DMS114 treated with DMSO at 0.1 percent for 48 hours (cell line): ENCODE results near the gene PLAAT3.
A peak's percentile ranks its signal among the peaks of the same experiment; 100 is the strongest.
"Not testable (repeated sequence)": the region's sequence is repeated elsewhere in the genome, so short reads cannot be mapped to it uniquely, and the experiment has no call there.

Experiments used
- DNase-seq: peaks from one replicate; lab custom pipeline; 2025; ENCODE audit not compliant: unreplicated experiment; lab: John Stamatoyannopoulos, UW

The PLAAT3 gene

DNA sequence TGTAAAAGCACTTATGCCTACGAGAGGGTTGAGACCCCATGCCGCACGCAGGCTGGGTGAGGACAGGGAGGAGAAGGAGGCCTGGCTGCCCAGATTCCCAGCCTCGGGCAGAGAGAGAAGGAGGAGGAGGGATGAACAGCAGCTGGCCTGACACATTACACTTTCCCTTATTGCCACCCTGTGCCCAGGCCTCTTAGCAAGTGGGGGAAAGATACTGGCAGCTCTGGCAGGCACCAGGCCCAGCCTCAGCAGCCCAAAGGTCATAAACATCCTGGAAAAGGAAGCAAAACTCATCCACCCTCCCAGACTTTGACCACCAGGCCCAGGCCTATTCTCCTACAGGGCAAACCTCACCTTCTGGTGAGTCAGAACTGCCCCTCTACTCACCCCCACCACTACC lies 4.7 kb downstream of the PLAAT3 start:
- DNase-seq, result no peak

DNA sequence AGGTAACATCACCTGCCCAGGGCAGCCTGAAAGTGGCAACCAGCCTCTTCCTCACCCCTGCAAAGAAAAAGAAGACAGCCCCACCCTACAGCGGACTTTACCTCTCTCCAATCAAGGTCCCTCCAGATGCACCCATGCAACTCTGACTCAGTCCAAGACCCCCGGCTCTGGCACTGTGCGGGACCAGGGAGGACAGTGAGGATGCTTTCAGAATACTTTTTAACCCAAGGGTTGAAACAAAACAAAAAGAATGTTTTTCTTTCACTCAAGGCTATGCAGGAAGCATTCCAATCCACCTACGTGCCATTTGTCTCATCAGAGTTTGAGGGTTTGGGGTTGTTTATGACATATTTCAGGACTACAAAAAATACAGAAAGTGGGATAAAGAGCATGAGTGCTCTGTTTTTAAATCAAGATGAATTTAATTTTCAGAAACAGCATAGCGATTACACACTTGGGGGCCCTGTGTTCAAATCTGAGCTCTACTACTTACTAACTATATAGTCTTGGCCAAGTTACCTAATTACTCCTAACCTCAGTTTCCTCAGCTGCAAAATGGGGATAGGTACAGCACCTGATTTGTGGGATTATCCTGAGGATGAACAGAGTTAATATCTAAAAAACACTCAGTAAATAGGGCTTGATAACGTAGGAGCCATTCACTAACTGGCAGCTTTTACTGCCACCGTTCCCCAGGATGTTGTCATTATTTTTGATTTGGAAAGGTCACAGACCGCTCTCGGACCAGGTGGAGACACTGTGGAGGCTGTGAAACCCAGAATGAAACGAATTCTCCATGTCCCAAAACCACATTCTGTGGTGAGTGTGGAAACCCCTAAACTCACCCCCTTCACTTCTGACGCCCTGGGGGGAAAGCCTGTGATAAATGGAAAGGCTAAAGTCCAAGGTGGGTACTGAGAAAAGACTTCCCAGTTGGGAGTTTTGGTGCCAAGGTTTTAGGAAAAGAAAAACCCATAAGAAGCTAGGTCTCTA lies 5.6 kb downstream of the PLAAT3 start:
- no peak for DNase-seq

DNA sequence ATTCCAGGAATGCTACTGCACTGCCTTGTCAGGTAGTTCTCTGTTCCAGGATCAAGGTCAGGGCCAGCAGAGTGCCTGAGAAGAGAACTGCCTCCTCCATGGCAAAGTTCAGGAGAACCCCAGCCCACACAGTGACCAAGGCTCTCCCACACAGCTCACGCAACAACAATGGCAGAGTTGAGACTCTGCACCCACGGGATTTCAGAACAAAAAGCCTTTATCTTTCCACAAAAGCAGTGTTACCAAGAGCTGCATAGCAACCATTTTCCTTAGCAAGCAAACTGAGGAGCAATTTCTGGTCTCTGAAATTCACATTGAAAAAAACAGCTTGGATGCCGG lies 11.1 kb downstream of the PLAAT3 start:
- no peak for DNase-seq

DNA sequence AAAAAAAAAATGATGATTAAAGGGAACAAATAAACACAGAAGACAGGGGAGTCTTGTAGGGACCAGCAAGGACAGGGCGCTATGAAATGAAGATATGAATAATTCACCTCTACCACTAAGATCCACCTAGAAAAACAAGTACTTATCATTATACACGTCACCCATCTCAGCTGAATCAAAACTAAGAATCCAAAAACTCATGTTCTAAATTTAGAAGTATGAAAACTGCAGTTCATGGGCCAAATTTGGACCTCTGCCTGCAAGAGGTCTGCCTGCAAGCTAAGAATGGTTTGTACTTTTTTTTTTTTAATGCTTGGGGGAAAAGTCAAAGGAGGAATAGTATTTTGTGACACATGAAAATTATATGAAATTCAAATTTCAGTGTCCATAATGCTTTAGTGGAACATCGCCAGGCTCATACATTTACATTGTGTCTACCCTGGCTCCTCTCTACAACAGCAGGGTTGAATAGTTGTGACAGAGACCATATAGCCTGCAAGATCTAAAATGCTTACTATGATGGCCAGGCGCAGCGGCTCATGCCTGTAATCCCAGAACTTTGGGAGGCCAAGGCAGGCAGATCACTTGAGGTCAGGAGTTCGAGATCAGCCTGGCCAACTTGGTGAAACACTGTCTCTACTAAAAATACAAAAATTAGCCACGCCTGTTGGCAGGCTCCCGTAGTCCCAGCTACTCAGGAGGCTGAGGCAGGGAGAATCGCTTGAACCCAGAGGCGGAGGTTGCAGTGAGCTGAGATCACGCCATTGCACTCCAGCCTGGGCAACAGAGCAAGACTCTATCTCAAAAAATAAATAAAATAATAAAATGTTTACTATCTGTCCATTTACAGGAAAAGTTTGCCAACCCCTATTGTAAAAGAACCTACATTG lies 11.7 kb downstream of the PLAAT3 start:
- not testable (repeated sequence) for DNase-seq

DNA sequence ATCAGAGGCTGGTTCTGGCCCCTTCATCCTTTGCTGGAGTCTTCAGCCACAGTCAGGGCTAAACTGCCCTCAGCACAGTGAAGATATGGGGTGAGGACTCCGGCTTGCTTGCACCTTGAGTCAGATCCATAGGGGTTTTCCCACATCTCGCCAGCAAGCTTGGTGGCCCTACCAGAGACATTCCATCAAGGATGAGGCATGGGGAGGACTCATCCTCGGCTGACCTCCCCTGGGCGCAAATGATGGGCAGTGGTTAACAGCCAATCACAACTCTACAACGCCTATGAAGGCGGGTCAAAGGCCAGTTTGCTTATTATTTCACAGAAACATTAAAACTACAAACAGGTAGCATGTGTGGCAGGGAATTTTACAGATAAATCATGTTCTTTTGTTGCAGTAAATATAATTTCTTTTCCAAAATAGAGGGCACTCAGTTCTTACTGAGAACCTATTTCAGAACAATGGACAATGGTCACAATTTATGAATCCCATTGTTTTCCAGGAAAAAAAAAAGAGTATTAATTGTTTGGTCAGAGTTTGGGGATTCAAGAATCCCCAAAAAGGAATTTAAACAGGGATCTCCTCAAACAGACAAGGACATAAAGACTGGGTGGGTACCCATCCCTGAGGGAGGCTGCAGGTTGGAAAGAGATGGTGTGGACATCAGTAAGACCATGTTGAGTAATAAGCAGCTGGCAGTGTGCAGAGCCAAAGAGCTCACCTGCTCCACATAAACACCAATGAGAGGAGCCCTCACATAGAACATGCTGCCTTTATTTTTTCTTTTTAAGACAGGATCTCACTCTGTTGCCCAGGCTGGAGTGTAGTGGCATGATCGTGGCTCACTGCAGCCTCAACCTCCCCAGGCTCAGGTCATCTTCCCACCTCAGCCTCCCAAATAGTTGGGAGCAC lies 14.8 kb downstream of the PLAAT3 start:
- no peak for DNase-seq

DNA sequence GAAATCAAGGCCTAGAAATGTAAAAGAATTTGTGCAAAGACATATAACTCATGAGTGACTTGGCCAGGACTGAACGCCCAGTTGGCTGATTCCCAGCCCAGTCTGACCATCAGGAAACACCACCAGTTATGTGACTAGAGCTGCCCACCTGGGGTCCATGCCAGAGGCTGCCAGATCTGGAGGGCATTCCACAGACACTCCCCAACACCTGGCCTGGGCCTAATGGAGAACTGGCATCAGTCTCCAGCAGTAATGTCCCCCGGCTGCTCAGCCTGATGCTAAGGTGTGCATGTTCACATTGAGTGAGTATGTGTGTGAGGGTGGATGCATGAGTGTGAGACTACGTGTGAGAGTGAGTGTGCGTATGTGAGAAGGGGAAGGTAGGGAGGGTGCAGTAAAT lies 15.7 kb downstream of the PLAAT3 start:
- no peak for DNase-seq

DNA sequence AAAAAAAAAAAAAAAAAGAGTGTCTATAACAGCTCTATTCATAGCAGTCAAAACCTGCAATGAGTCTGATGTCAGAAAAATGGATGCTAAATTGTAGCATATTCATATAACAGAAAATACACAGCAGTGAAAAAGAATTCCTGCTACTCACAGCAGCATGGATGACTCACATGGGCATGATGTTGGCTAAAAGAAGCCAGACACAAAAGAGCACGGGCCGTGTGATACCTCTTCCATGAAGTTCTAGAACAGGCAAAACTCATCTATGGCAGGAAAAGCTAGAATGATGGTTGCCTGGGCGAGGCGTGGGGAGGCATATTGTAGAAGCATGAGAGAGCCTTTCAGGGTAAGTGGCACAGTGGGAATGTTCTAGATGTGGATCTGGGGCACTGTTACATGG lies 18.9 kb downstream of the PLAAT3 start:
- no peak for DNase-seq

DNA sequence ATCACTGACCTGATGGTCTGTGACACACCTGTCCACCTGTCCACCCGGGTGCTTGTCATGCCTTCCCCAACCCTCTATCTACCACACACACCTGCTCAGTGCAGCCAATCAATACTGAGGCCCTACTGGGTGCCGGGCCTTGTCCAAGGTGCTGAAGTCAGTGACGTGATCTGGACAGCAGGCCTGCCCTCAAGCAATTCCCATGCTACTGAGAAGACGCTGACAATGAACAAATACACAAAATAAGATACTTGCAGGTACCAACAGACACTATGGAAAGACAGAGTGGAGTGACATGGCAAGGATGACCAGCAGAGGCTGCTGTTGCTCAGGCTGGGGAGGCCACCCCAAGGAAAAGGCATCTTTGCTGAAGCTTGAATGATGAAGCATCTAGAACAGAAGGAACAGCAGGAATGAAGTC lies 21.2 kb downstream of the PLAAT3 start:
- DNase-seq, result peak; percentile 21

DNA sequence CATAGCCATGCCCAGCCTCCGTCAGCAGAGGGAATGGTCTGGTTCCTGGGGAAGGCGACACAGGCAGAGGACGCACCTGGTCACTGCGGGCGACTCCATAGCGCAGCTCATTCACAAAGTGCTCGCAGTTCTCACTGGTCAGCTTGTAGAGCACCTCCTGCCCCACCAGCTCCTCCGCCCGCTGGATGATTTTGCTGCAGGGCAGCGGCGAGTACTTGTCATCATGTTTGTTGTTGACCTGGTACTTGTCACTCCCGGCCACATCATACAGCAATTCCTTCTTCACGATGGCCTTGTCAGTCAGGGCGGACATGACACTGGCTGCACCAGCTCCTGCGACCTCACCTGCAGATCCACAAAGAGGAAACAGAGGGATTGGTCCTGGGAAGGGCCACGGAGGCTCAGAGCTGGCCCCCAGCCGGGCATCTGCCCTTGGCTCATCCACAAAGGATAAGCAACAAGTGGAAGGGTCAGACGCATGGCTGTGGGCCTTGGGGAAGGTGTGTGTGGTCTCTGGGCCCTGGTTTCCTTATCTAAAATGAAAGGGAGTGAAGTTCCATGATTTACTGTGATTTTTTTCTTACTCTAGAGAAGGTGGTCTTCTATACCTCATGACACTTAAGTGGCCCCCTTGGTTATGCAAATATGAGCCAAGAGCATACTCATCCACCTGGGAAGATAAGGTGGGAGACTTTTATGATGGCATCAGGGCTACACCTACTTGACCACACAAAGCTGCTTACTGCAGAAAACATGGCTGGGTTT lies 24.0 kb downstream of the PLAAT3 start:
- DNase-seq, result no peak

DNA sequence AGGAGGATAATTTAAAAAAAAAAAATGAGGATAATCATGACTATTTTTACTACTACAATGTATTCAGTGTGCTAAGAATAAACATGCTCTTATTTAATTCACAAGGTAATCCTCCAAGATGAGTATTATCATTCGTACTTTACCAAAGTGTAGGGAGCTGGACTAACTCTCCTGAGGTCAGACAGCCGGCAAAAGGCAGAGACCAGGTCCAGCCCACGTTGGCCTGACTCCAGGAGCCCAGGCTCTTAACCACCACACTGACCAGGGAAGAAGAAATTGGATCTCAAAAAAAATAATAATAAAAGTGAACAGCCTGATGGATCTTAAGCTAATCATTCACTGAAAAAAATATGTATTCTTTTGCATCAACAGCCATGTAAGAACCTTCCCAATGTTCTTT lies 25.2 kb downstream of the PLAAT3 start:
- DNase-seq, result no peak

DNA sequence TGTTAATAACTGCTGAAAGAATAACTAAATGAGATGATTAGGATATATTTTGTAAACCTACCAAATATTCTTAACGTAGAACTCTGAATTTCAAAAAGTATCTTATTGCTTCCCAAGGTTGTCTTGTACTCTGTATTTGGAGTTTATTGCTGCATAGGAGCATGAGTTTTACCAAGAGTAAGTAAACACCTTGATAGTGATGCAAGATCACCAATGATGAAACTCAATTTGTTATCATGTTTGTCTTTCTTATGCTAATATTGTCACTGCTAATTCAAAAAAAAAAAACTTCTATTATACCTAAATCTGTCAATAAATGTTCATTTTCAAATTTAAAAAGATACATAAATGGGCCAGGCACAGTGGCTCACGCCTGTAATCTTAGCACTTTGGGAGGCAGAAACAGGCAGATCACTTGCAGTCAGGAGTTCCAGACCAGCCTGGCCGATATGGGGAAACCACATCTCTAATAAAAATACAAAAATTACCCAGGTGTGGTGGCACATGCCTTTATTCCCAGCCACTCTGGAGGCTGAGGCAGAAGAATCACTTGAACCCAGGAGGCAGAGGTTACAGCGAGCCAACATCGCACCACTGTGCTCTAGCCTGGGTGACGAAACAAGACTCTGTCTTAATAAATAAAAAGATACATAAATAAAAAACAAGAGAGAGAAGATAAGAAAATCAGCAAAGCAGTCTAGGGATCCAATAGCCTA lies 27.6 kb downstream of the PLAAT3 start:
- DNase-seq, result no peak

DNA sequence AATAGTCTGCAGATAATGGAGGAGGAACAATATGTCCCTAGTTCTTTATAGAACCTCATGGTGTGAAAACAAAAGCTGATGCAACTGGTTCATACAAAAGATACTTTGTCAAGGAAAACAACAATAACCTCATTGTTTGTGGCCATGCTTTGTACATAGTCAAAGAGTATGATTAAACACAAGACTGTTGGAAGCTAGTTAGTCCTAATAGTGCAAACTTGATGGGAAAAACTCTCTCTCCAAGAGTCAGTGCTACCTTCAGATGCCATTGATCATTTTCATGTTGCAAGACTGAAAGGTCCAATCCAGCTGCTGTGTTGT lies 30.9 kb downstream of the PLAAT3 start:
- DNase-seq, result no peak

DNA sequence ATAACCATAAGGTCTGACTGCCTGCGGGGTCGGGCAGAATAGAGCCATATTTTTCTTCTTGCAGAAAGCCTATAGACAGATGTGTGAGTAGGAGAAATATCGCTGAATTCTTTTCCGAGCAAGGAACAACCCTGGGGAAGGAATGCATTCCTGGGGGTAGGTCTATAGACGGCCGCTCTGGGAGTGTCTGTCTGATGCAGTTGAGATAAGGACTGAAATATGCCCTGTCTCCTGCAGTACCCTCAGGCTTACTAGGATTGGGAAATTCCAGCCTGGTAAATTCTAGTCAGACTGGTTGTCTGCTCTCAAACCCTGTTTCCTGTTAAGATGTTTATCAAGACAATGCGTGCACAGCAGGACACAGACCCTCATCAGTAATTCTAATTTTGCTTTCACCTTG lies 33.0 kb downstream of the PLAAT3 start:
- DNase-seq, result not testable (repeated sequence)

DNA sequence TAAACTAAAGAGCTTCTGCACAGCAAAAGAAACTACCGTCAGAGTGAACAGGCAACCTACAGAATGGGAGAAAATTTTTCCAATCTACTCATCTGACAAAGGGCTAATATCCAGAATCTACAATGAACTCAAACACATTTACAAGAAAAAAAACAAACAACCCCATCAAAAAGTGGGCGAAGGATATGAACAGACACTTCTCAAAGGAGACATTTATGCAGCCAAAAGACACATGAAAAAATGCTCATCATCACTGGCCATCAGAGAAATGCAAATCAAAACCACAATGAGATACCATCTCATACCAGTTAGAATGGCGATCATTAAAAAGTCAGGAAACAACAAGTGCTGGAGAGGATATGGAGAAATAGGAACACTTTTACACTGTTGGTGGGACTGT lies 35.4 kb downstream of the PLAAT3 start:
- not testable (repeated sequence) for DNase-seq

DNA sequence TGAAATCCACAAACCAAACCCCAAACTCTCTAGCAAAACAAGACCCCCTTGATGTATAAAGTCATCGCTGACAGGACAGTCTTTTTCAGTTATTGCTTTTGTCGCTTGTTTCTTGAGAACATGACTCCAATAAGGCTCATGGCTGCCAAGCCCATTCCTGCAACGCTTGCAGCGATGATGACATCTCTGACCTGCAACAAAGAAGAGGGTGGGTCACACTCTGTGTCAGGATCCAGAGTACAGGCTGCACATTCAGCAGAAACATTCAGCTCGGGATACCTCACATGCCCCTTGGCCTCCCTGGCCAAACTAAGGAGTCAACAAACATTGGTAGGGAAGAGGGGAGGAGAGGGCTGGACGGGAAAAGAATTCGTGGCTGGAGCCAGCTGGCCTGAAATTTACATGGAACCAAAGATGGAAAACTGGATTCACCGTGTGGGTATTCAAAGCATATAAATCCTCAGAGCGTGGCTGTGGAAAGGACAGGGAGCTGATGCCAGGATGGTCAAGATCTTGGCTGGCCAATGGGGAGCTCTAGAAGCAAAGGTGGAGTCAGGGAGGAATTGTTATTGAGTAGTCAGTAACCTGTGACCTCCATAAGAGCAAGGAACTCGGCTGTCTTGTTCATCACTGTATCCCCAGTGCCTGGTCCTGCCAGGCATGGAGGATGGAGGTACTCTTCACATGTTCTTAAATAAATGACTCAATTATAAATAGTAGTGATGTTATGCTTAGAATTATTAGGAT lies 39.2 kb downstream of the PLAAT3 start:
- no peak for DNase-seq

DNA sequence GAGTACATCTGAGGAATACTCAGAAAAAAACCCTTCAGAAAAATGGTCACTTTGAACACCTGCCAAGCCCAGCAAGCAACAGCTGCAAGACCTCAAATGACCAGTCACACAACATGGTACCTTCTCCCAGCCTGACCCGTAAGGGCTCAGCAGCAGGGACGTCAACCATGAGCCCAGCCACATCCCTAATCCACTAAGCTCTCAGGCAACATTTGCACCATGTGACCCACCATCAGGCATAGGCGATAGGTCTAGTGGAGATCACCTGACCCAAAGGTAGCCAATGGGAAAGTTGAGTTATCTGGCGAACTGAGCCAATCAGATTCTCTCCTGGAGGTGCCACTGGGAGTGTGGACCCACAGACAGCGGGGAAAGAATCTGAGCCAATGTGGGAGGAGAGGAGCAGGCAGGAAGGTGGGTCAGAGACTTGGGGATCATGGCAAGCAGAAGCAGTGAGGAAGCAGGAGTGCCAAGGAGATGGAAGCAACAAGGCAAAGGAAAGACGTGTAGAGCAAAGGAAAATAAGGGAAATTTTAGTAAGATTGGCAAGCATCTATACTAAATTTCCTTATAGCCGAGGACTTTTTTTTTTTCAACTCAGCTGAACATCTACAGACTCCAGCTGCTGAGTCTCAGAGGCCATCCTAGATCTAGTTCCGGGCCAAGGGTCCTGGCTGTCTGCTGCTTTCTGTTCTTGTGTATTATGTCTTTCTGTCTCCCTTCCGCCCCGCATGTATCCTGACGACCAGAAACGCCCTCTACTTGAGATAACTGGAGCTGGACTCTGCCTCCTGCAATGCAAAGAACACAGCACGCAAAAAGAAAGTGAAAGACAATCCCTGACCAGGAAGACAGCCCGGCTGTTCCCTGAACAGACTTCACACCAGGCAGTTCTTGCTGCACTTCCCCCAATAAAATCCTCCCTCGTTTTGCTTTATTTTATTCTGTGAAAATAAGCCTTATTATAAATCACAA lies 40.1 kb downstream of the PLAAT3 start:
- no peak for DNase-seq

DNA sequence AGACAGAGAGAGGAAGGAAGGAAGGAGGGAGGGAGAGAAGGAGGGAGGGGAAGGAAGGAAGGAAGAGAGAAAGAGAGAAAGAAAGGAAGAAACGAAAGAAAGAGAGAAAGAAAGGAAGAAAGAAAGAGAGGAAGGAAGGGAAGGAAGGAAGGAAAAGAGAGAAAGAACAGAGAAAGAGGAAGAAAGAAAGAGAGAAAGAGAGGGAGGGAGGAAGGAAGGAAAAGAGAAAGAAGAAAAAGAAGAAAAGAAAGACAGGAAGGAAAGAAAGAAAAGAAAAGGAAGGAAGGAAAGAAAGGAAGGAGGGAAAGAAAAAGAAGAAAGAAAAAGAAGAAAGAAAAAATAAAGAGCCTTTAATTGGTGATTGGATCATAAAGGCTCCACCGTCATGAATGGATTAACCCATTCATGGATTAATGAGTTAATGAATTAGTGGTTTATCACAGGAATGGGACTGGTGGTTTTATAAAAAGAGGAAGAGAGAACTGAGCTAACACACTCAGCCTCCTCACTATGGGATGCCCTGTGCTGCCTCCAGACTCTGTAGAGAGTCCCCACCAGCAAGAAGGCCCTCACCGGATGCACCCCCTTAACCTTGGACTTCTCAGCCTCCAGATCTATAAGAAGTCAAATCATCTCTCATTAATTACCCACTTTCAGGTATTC lies 42.1 kb downstream of the PLAAT3 start:
- DNase-seq, result no peak
